GM10248 (cell line): ENCODE results near the gene GRID2IP.
A peak's percentile ranks its signal among the peaks of the same experiment; 100 is the strongest.

Experiments used
- CTCF ChIA-PET: fragments of 300-600 bp; sonication (Branson Sonifier 250); formaldehyde crosslinking; extraction: SDS; loops from one replicate; lab custom pipeline; 2021; ENCODE audit warnings: antibody characterized with exemption; lab: Yijun Ruan, JAX
- POLR2A ChIA-PET: fragments of 350-650 bp; sonication (Branson Sonifier 250); formaldehyde crosslinking; extraction: SDS; loops from one replicate; lab custom pipeline; 2020; ENCODE audit warnings: antibody characterized with exemption; lab: Yijun Ruan, JAX
- DNase-seq: peaks from one replicate; pipeline ENCODE4 v3.0.0; 2012; ENCODE audit errors: extremely low spot score
- CTCF ChIP-seq: IDR thresholded peaks from 2 replicates; pipeline ENCODE4 v1.5.1; 2012; ENCODE audit warnings: mild to moderate bottlenecking, low read depth; ENCODE audit errors: extremely low read depth, missing control alignments, control extremely low read depth

The GRID2IP gene

GRCh38 chr7:6551016-6551511, at the start of gene GRID2IP:
Gene GRID2IP (minus strand): TSS chr7:6551461. CDS start chr7:6551436, 25 bp downstream.
- TF ChIP-seq CTCF: no peak
- CTCF ChIA-PET: no interaction called here
- DNase-seq: no peak
- POLR2A ChIA-PET: no interaction called here

- no peak for TF ChIP-seq CTCF
- ChIA-PET POLR2A (interaction anchor here (1.6 kb wide), 1 partner anchor 10 kb away, joined by 6 read pairs; the partner anchor contains the start of gene INTS15), CTCF (interaction anchor here (1.2 kb wide), 1 partner anchor 84 kb away, joined by 5 read pairs; no protein-coding TSS in a partner anchor)
- DNase-seq: no peak
Measured at GRCh38 chr7:6600093-6600492, 48.8 kb upstream of the GRID2IP start.

- POLR2A ChIA-PET: interaction anchor here (1.7 kb wide), 1 partner anchor 9 kb away, joined by 6 read pairs; no protein-coding TSS in a partner anchor
- CTCF ChIA-PET: interaction anchor here (0.9 to 6.8 kb wide), 11 partner anchors 10 to 267 kb away, joined by 3 to 69 read pairs (median 4); partner anchors contain the start of gene ZDHHC4
- TF ChIP-seq CTCF: no peak
- DNase-seq: no peak
Measured at GRCh38 chr7:6590645-6591110, 39.4 kb upstream of the GRID2IP start.

- peak; percentile 92 for DNase-seq
- POLR2A ChIA-PET: interaction anchor here (1.7 kb wide), 1 partner anchor 10 kb away, joined by 6 read pairs; no protein-coding TSS in a partner anchor
- CTCF ChIA-PET: interaction anchor here (0.9 to 6.8 kb wide), 14 partner anchors 9 to 268 kb away, joined by 3 to 69 read pairs (median 4); partner anchors contain the start of gene ZDHHC4
- TF ChIP-seq CTCF: peak; percentile 88
Measured at GRCh38 chr7:6589829-6590644, 38.8 kb upstream of the GRID2IP start, which contains the start of gene INTS15. Gene INTS15 (plus strand): TSS chr7:6590021. CDS start chr7:6590284, 263 bp downstream.

- DNase-seq: no peak
- ChIA-PET CTCF (interaction anchor here (0.9 to 6.8 kb wide), 11 partner anchors 9 to 122 kb away, joined by 3 to 69 read pairs (median 4); partner anchors contain the start of gene ZDHHC4), POLR2A (interaction anchor here (1.7 kb wide), 1 partner anchor 11 kb away, joined by 6 read pairs; no protein-coding TSS in a partner anchor)
- no peak for TF ChIP-seq CTCF
Measured at GRCh38 chr7:6589151-6589828, 38.0 kb upstream of the GRID2IP start.
